H1 (cell line): ENCODE results near the gene KIF13A. TPM values are rescaled to one million over a fixed set of nuclear protein-coding genes. Genes with fewer than 3 reads are reported as not detected.
A peak's percentile ranks its signal among the peaks of the same experiment; 100 is the strongest.

Source experiments
- CTCF ChIA-PET: fragments of 300-600 bp; sonication (Branson Sonifier 250); formaldehyde crosslinking; loops from one replicate; lab custom pipeline; 2021; ENCODE audit not compliant: partially characterized antibody; lab: Charles Lee
- POLR2A ChIA-PET: fragments of 300-600 bp; sonication (Branson Sonifier 250); formaldehyde crosslinking; loops from one replicate; lab custom pipeline; 2021; ENCODE audit warnings: inconsistent platforms; ENCODE audit not compliant: partially characterized antibody; lab: Charles Lee
- DNase-seq, 2 experiments: peaks; one replicate each; pipeline versions ENCODE4 v3.0.0 to v3.0.0-alpha.2; 2010 to 2022; ENCODE audit warnings: low spot score in 2 of 2, low read depth in 1 of 2, mixed read lengths in 1 of 2
- FAIRE-seq: peaks from 2 replicates; lab custom pipeline; 2011; peaks lifted over from hg19 to GRCh38; lab: Jason Lieb, UNC
- H2AFZ ChIP-seq: 2 replicates; pipeline ENCODE4 v1.8.1; 2012; ENCODE audit warnings: low read length, inconsistent platforms
- H2AK5ac ChIP-seq: 2 replicates; pipeline ENCODE4 v1.6.1; 2013; ENCODE audit warnings: low read depth, low read length
- H2BK120ac ChIP-seq: replicated peaks from 2 replicates; pipeline ENCODE3; 2013; ENCODE audit warnings: low read depth, low read length, inconsistent platforms
- H2BK12ac ChIP-seq: 2 replicates; pipeline ENCODE4 v1.6.1; 2013; ENCODE audit warnings: low read depth, low read length
- H2BK15ac ChIP-seq: 2 replicates; pipeline ENCODE4 v1.6.1; 2013; ENCODE audit warnings: low read length
- H2BK20ac ChIP-seq: 2 replicates; pipeline ENCODE4 v1.6.1; 2013; ENCODE audit warnings: low read length
- H2BK5ac ChIP-seq: 2 replicates; pipeline ENCODE4 v1.6.1; 2013; ENCODE audit warnings: low read depth, low read length
- H3K14ac ChIP-seq: 2 replicates; pipeline ENCODE4 v1.6.1; 2013; ENCODE audit warnings: inconsistent platforms; ENCODE audit not compliant: insufficient read length
- H3K18ac ChIP-seq: 2 replicates; pipeline ENCODE4 v1.6.1; 2013; ENCODE audit warnings: low read length; ENCODE audit errors: extremely low read depth
- H3K23ac ChIP-seq: 2 replicates; pipeline ENCODE4 v1.6.1; 2013; ENCODE audit warnings: inconsistent platforms; ENCODE audit not compliant: insufficient read length
- H3K23me2 ChIP-seq: 2 replicates; pipeline ENCODE4 v1.6.1; 2013; ENCODE audit warnings: low read depth, low read length
- H3K27ac ChIP-seq: 2 replicates; pipeline ENCODE4 v1.6.1; 2011; ENCODE audit warnings: low read depth, low read length, inconsistent platforms
- H3K27me3 ChIP-seq, 4 experiments: replicated peaks in 1 of 4; 1 replicate in 1 of 4; 2 replicates in 3 of 4; pipeline versions ENCODE4 v1.6.1 to v1.8.1; 2011 to 2013; ENCODE audit warnings: low read length in 3 of 4, mild to moderate bottlenecking in 3 of 4, inconsistent platforms in 2 of 4, mixed read lengths in 2 of 4, moderate library complexity in 1 of 4; ENCODE audit not compliant: control insufficient read depth in 3 of 4, insufficient read depth in 3 of 4; ENCODE audit errors: extremely low read depth in 1 of 4
- H3K36me3 ChIP-seq, 4 experiments: 2 replicates each; pipeline versions ENCODE4 v1.6.1 to v1.8.1; 2011 to 2013; ENCODE audit warnings: mild to moderate bottlenecking in 4 of 4, low read length in 3 of 4, moderate library complexity in 2 of 4, control low read depth in 1 of 4, inconsistent platforms in 1 of 4; ENCODE audit not compliant: insufficient read depth in 4 of 4, control insufficient read depth in 2 of 4
- H3K4ac ChIP-seq: replicated peaks from 2 replicates; pipeline ENCODE3; 2013; ENCODE audit warnings: low read length, low read depth, mixed read lengths, inconsistent platforms; ENCODE audit not compliant: insufficient read length
- H3K4me1 ChIP-seq, 4 experiments: replicated peaks in 1 of 4; 1 replicate in 1 of 4; 2 replicates in 3 of 4; pipeline versions ENCODE4 v1.6.1 to v1.8.1; 2011 to 2013; ENCODE audit warnings: low read length in 3 of 4, inconsistent platforms in 2 of 4, mixed read lengths in 1 of 4; ENCODE audit not compliant: insufficient read depth in 4 of 4, control insufficient read depth in 3 of 4
- H3K4me2 ChIP-seq, 2 experiments: 2 replicates each; pipeline versions ENCODE4 v1.6.1 to v1.8.1; 2011 to 2013; ENCODE audit warnings: low read depth in 2 of 2, low read length in 2 of 2, control low read depth in 1 of 2, inconsistent platforms in 1 of 2, mild to moderate bottlenecking in 1 of 2; ENCODE audit not compliant: insufficient read depth in 1 of 2
- H3K4me3 ChIP-seq, 4 experiments: fragments of 200-600, 300-600 bp in 1 of 4; sonication (generic), shearing (Covaris generic), sonication (Bioruptor Twin) in 1 of 4; 2 replicates each; pipeline versions ENCODE4 v1.5.1 to v1.8.1; 2011 to 2016; ENCODE audit warnings: low read length in 4 of 4, low read depth in 3 of 4, control low read depth in 2 of 4, inconsistent platforms in 2 of 4, mild to moderate bottlenecking in 2 of 4, mixed read lengths in 1 of 4, moderate library complexity in 1 of 4; ENCODE audit not compliant: insufficient read depth in 2 of 4; ENCODE audit errors: extremely low read depth in 1 of 4
- H3K56ac ChIP-seq: replicated peaks from 2 replicates; pipeline ENCODE3; 2013; ENCODE audit warnings: low read depth, mild to moderate bottlenecking, mixed read lengths, low read length, inconsistent platforms; ENCODE audit not compliant: insufficient read length
- H3K79me1 ChIP-seq: 2 replicates; pipeline ENCODE4 v1.6.1; 2013; ENCODE audit warnings: low read depth, low read length, control low read depth
- H3K79me2 ChIP-seq, 2 experiments: 2 replicates each; pipeline versions ENCODE4 v1.6.1 to v1.8.1; 2012 to 2013; ENCODE audit warnings: low read length in 2 of 2, mild to moderate bottlenecking in 2 of 2, inconsistent platforms in 1 of 2; ENCODE audit not compliant: insufficient read depth in 2 of 2, control insufficient read depth in 1 of 2
- H3K9ac ChIP-seq, 4 experiments: replicated peaks in 1 of 4; 1 replicate in 1 of 4; 2 replicates in 3 of 4; pipeline versions ENCODE4 v1.6.1 to v1.8.1; 2011 to 2013; ENCODE audit warnings: low read depth in 3 of 4, low read length in 3 of 4, control low read depth in 2 of 4, mild to moderate bottlenecking in 2 of 4, moderate library complexity in 2 of 4, inconsistent platforms in 1 of 4; ENCODE audit errors: extremely low read depth in 1 of 4
- H3K9me3 ChIP-seq, 2 experiments: 2 replicates each; pipeline versions ENCODE4 v1.6.1 to v1.8.1; 2012 to 2013; ENCODE audit warnings: mild to moderate bottlenecking in 2 of 2, moderate library complexity in 2 of 2, control low read depth in 1 of 2, inconsistent platforms in 1 of 2, low read depth in 1 of 2, low read length in 1 of 2, mixed read lengths in 1 of 2; ENCODE audit not compliant: insufficient read depth in 2 of 2
- H4K20me1 ChIP-seq, 2 experiments: replicated peaks in 1 of 2; 2 replicates each; pipeline versions ENCODE3 to v1.8.1; 2011 to 2013; ENCODE audit warnings: inconsistent platforms in 2 of 2, low read length in 2 of 2, mild to moderate bottlenecking in 1 of 2; ENCODE audit not compliant: insufficient read depth in 2 of 2, control insufficient read depth in 1 of 2
- H4K5ac ChIP-seq: 2 replicates; pipeline ENCODE4 v1.6.1; 2013; ENCODE audit warnings: low read length, low read depth, mixed read lengths, inconsistent platforms; ENCODE audit not compliant: insufficient read length
- H4K8ac ChIP-seq: 2 replicates; pipeline ENCODE4 v1.8.0; 2013; ENCODE audit warnings: mild to moderate bottlenecking, moderate library complexity, low read length, inconsistent platforms; ENCODE audit not compliant: insufficient read depth; ENCODE audit errors: extremely low read depth
- H4K91ac ChIP-seq: replicated peaks from 2 replicates; pipeline ENCODE3; 2013; ENCODE audit warnings: low read length, mixed read lengths, inconsistent platforms; ENCODE audit not compliant: insufficient read length
- ASH2L ChIP-seq: fragments of 200-600, 300-600 bp; sonication (generic); IDR thresholded peaks from one replicate; pipeline ENCODE4 v1.7.1; 2017; ENCODE audit warnings: low read length
- CHD1 ChIP-seq: IDR thresholded peaks from 2 replicates; pipeline ENCODE4 v1.6.1; 2012; ENCODE audit warnings: low read depth, low read length, improper control_type of control experiment
- FOSL1 ChIP-seq: IDR thresholded peaks from 2 replicates; pipeline ENCODE4 v1.6.1; 2011; ENCODE audit warnings: mild to moderate bottlenecking, low read depth, low read length, moderate library complexity; ENCODE audit not compliant: insufficient read depth
- JUN ChIP-seq: IDR thresholded peaks from 2 replicates; pipeline ENCODE4 v1.6.1; 2011; ENCODE audit warnings: low read depth, mild to moderate bottlenecking, improper control_type of control experiment, low read length
- KDM1A ChIP-seq: fragments of 200-600, 300-600 bp; sonication (generic); IDR thresholded peaks from 2 replicates; pipeline ENCODE4 v1.7.1; 2016; ENCODE audit warnings: mild to moderate bottlenecking, low read length, borderline replicate concordance
- NRF1 ChIP-seq: IDR thresholded peaks from 2 replicates; pipeline ENCODE4 v1.6.1; 2011; ENCODE audit warnings: mild to moderate bottlenecking, low read depth, low read length, improper control_type of control experiment
- POLR2A ChIP-seq, 2 experiments: IDR thresholded peaks; 1 replicate in 1 of 2; 2 replicates in 1 of 2; pipeline ENCODE4 v1.6.1; 2011; ENCODE audit warnings: low read depth in 2 of 2, low read length in 2 of 2, mild to moderate bottlenecking in 2 of 2; ENCODE audit errors: control extremely low read depth in 1 of 2
- RBBP5 ChIP-seq: IDR thresholded peaks from 2 replicates; pipeline ENCODE4 v1.7.1; 2012; ENCODE audit warnings: low read depth, mild to moderate bottlenecking, inconsistent platforms, low read length, moderate library complexity, borderline replicate concordance
- RNF2 ChIP-seq: fragments of 200-900, 300-1000 bp; sonication (generic); IDR thresholded peaks from 2 replicates; pipeline ENCODE4 v1.7.1; 2016; ENCODE audit warnings: borderline replicate concordance, low read depth, mild to moderate bottlenecking, antibody characterized with exemption, low read length; ENCODE audit not compliant: poor library complexity, severe bottlenecking; ENCODE audit errors: missing control alignments
- TAF1 ChIP-seq: IDR thresholded peaks from 2 replicates; pipeline ENCODE4 v1.6.1; 2011; ENCODE audit warnings: mild to moderate bottlenecking, low read depth, low read length
- YY1 ChIP-seq: IDR thresholded peaks from 2 replicates; pipeline ENCODE4 v1.6.1; 2011; ENCODE audit warnings: low read depth, mild to moderate bottlenecking, low read length
- WGBS, 2 experiments: shearing (Covaris generic) in 1 of 2; methylation state at CpG; one replicate each; pipeline versions ENCODE4 v1.1.6 to v1.1.7; 2013 to 2015; ENCODE audit warnings: low lambda C conversion rate in 2 of 2, mixed read lengths in 2 of 2, inconsistent platforms in 1 of 2, low coverage in 1 of 2, missing lambda C conversion rate in 1 of 2; ENCODE audit not compliant: insufficient replicate concordance in 2 of 2, insufficient coverage in 1 of 2, insufficient read length in 1 of 2; ENCODE audit errors: extremely low coverage in 1 of 2, missing lambda C conversion rate in 1 of 2; 5-methylcytosine and 5-hydroxymethylcytosine counted together
- polyA plus RNA-seq, 7 experiments: library from polyadenylated mRNA; depleted of rRNA in 3 of 7; stranded (reverse) in 5 of 7; unstranded in 2 of 7; fragments of >200 nt in 5 of 7; fragments of 200-250 nt in 2 of 7; gene quantifications; 1 replicate in 5 of 7; 2 replicates in 1 of 7; 4 replicates in 1 of 7; pipeline versions ENCODE4 v1.2.1 to v1.2.3, GENCODE V29; 2011 to 2013; ENCODE audit warnings: missing spikeins in 2 of 7, mixed read lengths in 2 of 7
- total RNA-seq: library from RNA; stranded (reverse); fragmentation: NEBNext Ultra II Directional; extraction: Animal tissue kit (Norgen Biotek cat#: 25700); gene quantifications from 2 replicates; pipeline ENCODE4 v1.2.1, GENCODE V29; 2021

Gene KIF13A
- total and polyA plus RNA-seq, 2 of the 8 experiments (the other 6 are each of a cell fraction or from before 2014, with no cell fraction given) = 14.7 to 40.8 TPM

DNA sequence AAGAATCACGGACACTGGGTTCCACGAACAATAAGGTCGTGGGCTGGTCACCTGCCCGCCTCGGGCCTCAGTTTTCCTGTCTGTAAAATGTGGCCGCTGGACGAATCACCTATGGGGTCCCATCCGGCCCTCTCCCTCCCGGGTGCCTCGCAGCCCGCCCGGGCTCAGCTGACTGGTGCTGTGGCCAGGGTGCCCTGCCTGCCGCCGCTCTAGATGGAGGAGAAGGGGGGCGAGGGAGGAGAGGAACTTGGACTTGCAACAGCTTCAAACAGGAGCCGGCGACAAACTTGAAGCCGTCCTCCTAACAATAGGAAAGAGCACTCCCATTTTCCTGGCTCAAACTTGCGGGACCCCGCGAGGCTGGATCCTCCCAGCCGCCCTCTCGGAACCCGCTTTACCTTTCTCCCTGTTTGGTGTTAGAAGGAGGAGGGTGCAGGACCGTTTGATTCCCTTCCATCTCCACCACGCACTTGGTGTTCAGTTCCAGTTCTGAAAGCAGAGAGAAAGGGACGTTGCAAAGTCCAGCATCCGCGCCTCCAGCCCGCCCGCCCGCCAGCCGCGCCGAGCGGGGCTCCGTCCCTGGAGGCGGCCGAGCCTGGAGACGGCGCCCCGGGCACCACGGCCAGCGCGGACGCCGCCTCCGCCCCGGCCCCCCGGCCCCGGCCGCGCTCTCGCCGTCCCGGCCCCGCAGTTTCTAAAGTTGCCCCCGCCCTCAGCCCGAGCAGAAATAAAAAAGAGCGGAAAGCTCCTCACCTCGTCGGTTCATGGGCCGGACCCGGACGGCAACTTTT lies 584 bp downstream of the KIF13A start:
- H3K14ac ChIP-seq = no peak overlapping the region
- H3K23ac ChIP-seq = no peak overlapping the region
- H4K91ac ChIP-seq = peak overlapping the region; percentile 69
- FAIRE-seq (no peak), DNase-seq (peak in 1 of 2 experiments; percentile 75)
- ChIA-PET POLR2A (interaction anchor here (0.7 to 2.7 kb wide), 11 partner anchors 10 to 280 kb away, joined by 3 to 10 read pairs (median 4); partner anchors contain the start of gene NUP153), CTCF (interaction anchor here (2.2 kb wide), 1 partner anchor 135 kb away, joined by 7 read pairs; the partner anchor contains the start of gene NHLRC1)
- peak overlapping the region; percentile 88 for H4K8ac ChIP-seq
- 6% methylated on average over 29 of the region's 65 CpGs; no CpG with 5 or more reads in 1 of the 2 experiments for WGBS, 2 experiments
- 0 out of 2 replicates have a peak, but pooled peaks cover 3% of the 10 kb centered on the region for H3K79me1 ChIP-seq
- no peak overlapping the region for H2BK15ac ChIP-seq
- peak overlapping the region; percentile 56; the same call in 1 of the 2 replicates for H2AFZ ChIP-seq
- no peak overlapping the region for H2BK120ac ChIP-seq
- H2BK20ac ChIP-seq = 0 out of 2 replicates have a peak overlapping the region, but pooled peaks have one; percentile 80
- peaks cover 3 to 18% (median 8%) of the 10 kb centered on the region in 4 experiments for H3K4me1 ChIP-seq
- H4K5ac ChIP-seq = peak overlapping the region; percentile 90
- no peak overlapping the region for H2BK12ac ChIP-seq
- H3K79me2 ChIP-seq = peaks cover 0 to 46% of the 10 kb centered on the region in 2 experiments; a peak in 3 of 4 replicates
- H4K20me1 ChIP-seq = peaks cover 4 to 7% of the 10 kb centered on the region in 2 experiments
- H3K4me2 ChIP-seq = peak overlapping the region; percentile 80 to 89
- no peak overlapping the region for H3K4ac ChIP-seq
- peak overlapping the region; percentile 82 for H2BK5ac ChIP-seq
- H3K27ac ChIP-seq = peak overlapping the region; percentile 47; the same call in 1 of the 2 replicates
- no peak overlapping the region for H3K56ac ChIP-seq
- H3K27me3 ChIP-seq = peaks cover 0 to 4% (median 0%) of the 10 kb centered on the region in 4 experiments; a peak in 2 of 7 replicates
- H3K18ac ChIP-seq = peak overlapping the region; percentile 71; the same call in 1 of the 2 replicates
- H3K4me3 ChIP-seq = peak overlapping the region; percentile 78 to 93 (median 84)
- H3K36me3 ChIP-seq = peaks cover 0 to 1% (median 0%) of the 10 kb centered on the region in 4 experiments; a peak in 2 of 8 replicates
- no peaks in the 10 kb centered on the region for H3K9me3 ChIP-seq
- no peak overlapping the region for H2AK5ac ChIP-seq
- H3K23me2 ChIP-seq = peaks cover 11% of the 10 kb centered on the region
- peak overlapping the region; percentile 54 to 97 (median 81) for H3K9ac ChIP-seq
- TF ChIP-seq FOSL1 (no peak), POLR2A (IDR thresholded peaks at IDR 0.05; ENCODE audit: control extremely low read depth in 1 of 2, low read depth in 2 of 2, low read length in 2 of 2) (peak in 1 of 2 experiments; percentile 78; a peak in 2 of 3 replicates), TAF1 (peak; percentile 66; the same call in 1 of the 2 replicates), RBBP5 (peak; percentile 74; the same call in 1 of the 2 replicates), YY1 (no peak), KDM1A (peak; percentile 94), RNF2 (no peak), JUN (no peak), ASH2L (peak; percentile 74), CHD1 (peak; percentile 40; the same call in 1 of the 2 replicates), NRF1 (no peak)
